SH-SY5Y (cell line): Measurements from ENCODE around the gene VAV3.

Experiments
- GATA2 ChIP-seq: IDR thresholded peaks from 2 replicates; pipeline ENCODE4 v1.6.1; 2011; ENCODE audit warnings: mild to moderate bottlenecking, low read depth, low read length
- GATA3 ChIP-seq: IDR thresholded peaks from 2 replicates; pipeline ENCODE4 v1.6.1; 2011; ENCODE audit warnings: low read depth, mild to moderate bottlenecking, low read length, moderate library complexity

DNA sequence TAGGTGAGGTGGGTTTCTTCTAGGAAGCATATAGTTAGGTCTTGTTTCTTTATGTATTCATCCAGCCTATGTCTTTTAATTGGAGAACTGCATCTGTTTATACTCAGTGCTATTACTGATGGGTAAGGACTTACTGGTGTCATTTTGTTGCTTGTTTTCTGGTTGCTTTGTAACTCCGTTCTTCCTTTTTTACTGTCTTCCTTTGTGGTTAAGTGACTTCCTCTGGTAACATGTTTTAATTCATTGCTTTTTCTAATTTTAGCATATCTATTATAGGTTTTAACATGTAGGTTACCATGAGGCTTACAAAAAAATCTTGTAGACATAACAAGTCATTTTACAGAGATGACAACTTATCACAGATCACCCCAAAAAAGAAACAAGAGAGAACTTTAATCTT lies 160.8 kb downstream of the VAV3 start:
- no peak for TF ChIP-seq GATA3
- no peak for TF ChIP-seq GATA2
